Activated naive CD4-positive, alpha-beta T cell treated with anti-CD3 and anti-CD28 coated beads for 36 hours (primary cell): ENCODE results near the gene PLCB1. TPM values are rescaled to one million over a fixed set of nuclear protein-coding genes. Genes with fewer than 3 reads are reported as not detected.

Experiments used
- CTCF ChIA-PET: fragments of 350-600 bp; sonication (Branson Sonifier 250); formaldehyde crosslinking; loops from one replicate; lab custom pipeline; 2021; ENCODE audit warnings: antibody characterized with exemption; lab: Charles Lee
- DNase-seq: peaks from one replicate; pipeline ENCODE4 v3.0.0-alpha.2; 2020
- H3K27ac Mint-ChIP-seq: one replicate; pipeline ENCODE4 v1.8.0; 2021; ENCODE audit warnings: mild to moderate bottlenecking, mixed read lengths
- H3K27me3 Mint-ChIP-seq: one replicate; pipeline ENCODE4 v1.8.0; 2021; ENCODE audit warnings: low read depth, mixed read lengths
- H3K36me3 Mint-ChIP-seq: one replicate; pipeline ENCODE4 v1.8.0; 2021; ENCODE audit warnings: low read depth, mixed read lengths
- H3K4me1 Mint-ChIP-seq: one replicate; pipeline ENCODE4 v1.8.0; 2021; ENCODE audit warnings: low read depth, mixed read lengths
- H3K4me3 Mint-ChIP-seq: one replicate; pipeline ENCODE4 v1.8.0; 2021; ENCODE audit warnings: mild to moderate bottlenecking, moderate library complexity, mixed read lengths
- H3K9me3 Mint-ChIP-seq: one replicate; pipeline ENCODE4 v1.8.0; 2021; ENCODE audit warnings: mixed read lengths
- intact Hi-C: fragments of 100-400 bp; cut with micrococcal nuclease; formaldehyde crosslinking; loops from one replicate; pipeline ENCODE4 v1.15.1; 2023
- total RNA-seq, 2 experiments: library from RNA; stranded (reverse); gene quantifications; one replicate each; pipeline ENCODE4 v1.2.3, GENCODE V29; 2021

The PLCB1 gene
- total RNA-seq, 2 experiments from 2014 or later, result 1.2 TPM

GRCh38 chr20:8132484-8133309 is 631 bp downstream of the PLCB1 start:
- intact Hi-C loops, result loop anchor here (1.0 kb wide), 6 partner anchors 24 to 589 kb away; no protein-coding TSS in a partner anchor
- Mint-ChIP-seq H3K4me1 (peaks cover 12% of the 10 kb centered on the region), H3K4me3 (peak overlapping the region; percentile 66), H3K36me3 (no peaks in the 10 kb centered on the region), H3K9me3 (no peaks in the 10 kb centered on the region), H3K27me3 (peaks cover 32% of the 10 kb centered on the region), H3K27ac (no peak overlapping the region)
- DNase-seq, result peak; percentile 30
- CTCF ChIA-PET, result interaction anchor here (0.6 to 0.9 kb wide), 3 partner anchors 16 to 590 kb away, joined by 3 to 4 read pairs (median 3); no protein-coding TSS in a partner anchor

- no peak overlapping the region for H3K27ac Mint-ChIP-seq
- H3K9me3 Mint-ChIP-seq, result no peaks in the 10 kb centered on the region
- CTCF ChIA-PET, result interaction anchor here (0.5 to 1.0 kb wide), 5 partner anchors 15 to 589 kb away, joined by 3 to 4 read pairs (median 3); no protein-coding TSS in a partner anchor
- no peaks in the 10 kb centered on the region for H3K36me3 Mint-ChIP-seq
- intact Hi-C loops, result no loop called here
- H3K27me3 Mint-ChIP-seq, result peaks cover 32% of the 10 kb centered on the region
- DNase-seq, result no peak
- peaks cover 12% of the 10 kb centered on the region for H3K4me1 Mint-ChIP-seq
- H3K4me3 Mint-ChIP-seq, result peak overlapping the region; percentile 66
Observed at GRCh38 chr20:8133310-8133768, 1.3 kb downstream of the PLCB1 start.

- Mint-ChIP-seq H3K27ac (no peak overlapping the region), H3K9me3 (no peaks in the 10 kb centered on the region), H3K4me3 (no peak overlapping the region), H3K4me1 (peaks cover 12% of the 10 kb centered on the region), H3K36me3 (no peaks in the 10 kb centered on the region), H3K27me3 (peaks cover 30% of the 10 kb centered on the region)
- CTCF ChIA-PET, result interaction anchor here (0.5 to 1.0 kb wide), 4 partner anchors 15 to 173 kb away, joined by 3 to 4 read pairs (median 3); partner anchors contain the start of gene TMX4
- intact Hi-C loops, result no loop called here
- no peak for DNase-seq
Observed at GRCh38 chr20:8133851-8134451, 1.9 kb downstream of the PLCB1 start.

GRCh38 chr20:8139899-8140298 is 7.8 kb downstream of the PLCB1 start:
- intact Hi-C loops, result no loop called here
- H3K36me3 Mint-ChIP-seq, result no peaks in the 10 kb centered on the region
- no peak for DNase-seq
- no peak overlapping the region for H3K27ac Mint-ChIP-seq
- CTCF ChIA-PET, result interaction anchor here (1.1 kb wide), 1 partner anchor 127 kb away, joined by 3 read pairs; no protein-coding TSS in a partner anchor
- no peaks in the 10 kb centered on the region for H3K9me3 Mint-ChIP-seq
- peaks cover 4% of the 10 kb centered on the region for H3K27me3 Mint-ChIP-seq
- H3K4me3 Mint-ChIP-seq, result no peak overlapping the region
- H3K4me1 Mint-ChIP-seq, result peaks cover 3% of the 10 kb centered on the region

GRCh38 chr20:8143474-8143873 is 11.4 kb downstream of the PLCB1 start:
- no peaks in the 10 kb centered on the region for H3K27me3 Mint-ChIP-seq
- intact Hi-C loops, result no loop called here
- no peak overlapping the region for H3K27ac Mint-ChIP-seq
- no peak for DNase-seq
- no peaks in the 10 kb centered on the region for H3K9me3 Mint-ChIP-seq
- CTCF ChIA-PET, result no interaction called here
- no peak overlapping the region for H3K4me3 Mint-ChIP-seq
- peaks cover 7% of the 10 kb centered on the region for H3K4me1 Mint-ChIP-seq
- H3K36me3 Mint-ChIP-seq, result no peaks in the 10 kb centered on the region

- Mint-ChIP-seq H3K27ac (no peak overlapping the region), H3K4me1 (peaks cover 7% of the 10 kb centered on the region)
Observed at GRCh38 chr20:8144282-8145245, 12.5 kb downstream of the PLCB1 start.

GRCh38 chr20:8145246-8146168 is 13.4 kb downstream of the PLCB1 start:
- CTCF ChIA-PET, result no interaction called here
- Mint-ChIP-seq H3K27me3 (no peaks in the 10 kb centered on the region), H3K9me3 (no peaks in the 10 kb centered on the region)

More at GRCh38 chr20:8144282-8145245, 12.5 kb downstream of the PLCB1 start:
- H3K36me3 Mint-ChIP-seq, result no peaks in the 10 kb centered on the region
- CTCF ChIA-PET, result no interaction called here
- intact Hi-C loops, result no loop called here
- no peaks in the 10 kb centered on the region for H3K27me3 Mint-ChIP-seq
- H3K4me3 Mint-ChIP-seq, result no peak overlapping the region
- DNase-seq, result no peak
- H3K9me3 Mint-ChIP-seq, result no peaks in the 10 kb centered on the region

GRCh38 chr20:8147476-8147875 is 15.4 kb downstream of the PLCB1 start:
- Mint-ChIP-seq H3K36me3 (no peaks in the 10 kb centered on the region), H3K27me3 (no peaks in the 10 kb centered on the region), H3K4me1 (peaks cover 17% of the 10 kb centered on the region), H3K27ac (no peak overlapping the region), H3K4me3 (no peak overlapping the region), H3K9me3 (no peaks in the 10 kb centered on the region)
- intact Hi-C loops, result no loop called here
- DNase-seq, result no peak
- CTCF ChIA-PET, result interaction anchor here (0.6 kb wide), 1 partner anchor 603 kb away, joined by 5 read pairs; no protein-coding TSS in a partner anchor

More at GRCh38 chr20:8145246-8146168, 13.4 kb downstream of the PLCB1 start:
- Mint-ChIP-seq H3K4me1 (peaks cover 7% of the 10 kb centered on the region), H3K27ac (no peak overlapping the region), H3K36me3 (no peaks in the 10 kb centered on the region), H3K4me3 (no peak overlapping the region)
- intact Hi-C loops, result no loop called here
- no peak for DNase-seq

- peaks cover 26% of the 10 kb centered on the region for H3K4me1 Mint-ChIP-seq
- DNase-seq, result no peak
- H3K9me3 Mint-ChIP-seq, result no peaks in the 10 kb centered on the region
- no peaks in the 10 kb centered on the region for H3K36me3 Mint-ChIP-seq
- no peak overlapping the region for H3K27ac Mint-ChIP-seq
- no peaks in the 10 kb centered on the region for H3K27me3 Mint-ChIP-seq
- CTCF ChIA-PET, result interaction anchor here (0.7 kb wide), 1 partner anchor 15 kb away, joined by 3 read pairs; no protein-coding TSS in a partner anchor
- no peak overlapping the region for H3K4me3 Mint-ChIP-seq
- intact Hi-C loops, result no loop called here
Observed at GRCh38 chr20:8148501-8148900, 16.4 kb downstream of the PLCB1 start.

- DNase-seq, result no peak
- no peaks in the 10 kb centered on the region for H3K36me3 Mint-ChIP-seq
- no peaks in the 10 kb centered on the region for H3K9me3 Mint-ChIP-seq
- intact Hi-C loops, result no loop called here
- no peaks in the 10 kb centered on the region for H3K27me3 Mint-ChIP-seq
- H3K27ac Mint-ChIP-seq, result no peak overlapping the region
- no peak overlapping the region for H3K4me3 Mint-ChIP-seq
- CTCF ChIA-PET, result no interaction called here
- peaks cover 34% of the 10 kb centered on the region for H3K4me1 Mint-ChIP-seq
Observed at GRCh38 chr20:8150591-8150990, 18.5 kb downstream of the PLCB1 start.

- Mint-ChIP-seq H3K9me3 (no peaks in the 10 kb centered on the region), H3K36me3 (no peaks in the 10 kb centered on the region), H3K4me3 (no peak overlapping the region), H3K27ac (no peak overlapping the region), H3K27me3 (no peaks in the 10 kb centered on the region), H3K4me1 (peaks cover 36% of the 10 kb centered on the region)
- intact Hi-C loops, result no loop called here
- CTCF ChIA-PET, result no interaction called here
- no peak for DNase-seq
Observed at GRCh38 chr20:8151372-8151771, 19.3 kb downstream of the PLCB1 start.
